Right atrium auricular region (tissue), 2 donors: ENCODE results near the gene THEM4. TPM values are rescaled to one million over a fixed set of nuclear protein-coding genes. Genes with fewer than 3 reads are reported as not detected.
A peak's percentile ranks its signal among the peaks of the same experiment; 100 is the strongest.
"Not testable (repeated sequence)": the region's sequence is repeated elsewhere in the genome, so short reads cannot be mapped to it uniquely, and the experiment has no call there.

Source experiments
- DNase-seq: peaks from one replicate; pipeline ENCODE4 v3.0.0-alpha.2; 2019; ENCODE audit warnings: low spot score
- H3K27ac ChIP-seq, 2 donors: fragments of 200-600 bp; sonication (generic); 1 replicate in 1 of 2; 2 replicates in 1 of 2; pipeline ENCODE4 v1.5.1; 2016 to 2019
- H3K27me3 ChIP-seq, 2 donors: fragments of 200-600 bp; sonication (generic); one replicate each; pipeline versions ENCODE4 v1.5.1 to v1.6.0; 2017 to 2019
- H3K36me3 ChIP-seq: fragments of 200-600 bp; sonication (generic); one replicate; pipeline ENCODE4 v1.5.1; 2016
- H3K4me1 ChIP-seq, 2 donors: fragments of 200-600 bp; sonication (generic); one replicate each; pipeline versions ENCODE4 v1.5.1 to v1.6.0; 2017 to 2019
- H3K4me3 ChIP-seq, 2 donors: fragments of 200-600 bp; sonication (generic); 1 replicate in 1 of 2; 2 replicates in 1 of 2; pipeline ENCODE4 v1.5.1; 2017 to 2019; ENCODE audit warnings: mild to moderate bottlenecking in 1 of 2, moderate library complexity in 1 of 2
- H3K9me3 ChIP-seq, 2 donors: fragments of 200-600 bp; sonication (generic); one replicate each; pipeline ENCODE4 v1.5.1; 2019
- CTCF ChIP-seq, 2 donors: fragments of 200-600 bp; sonication (generic); IDR thresholded peaks; one replicate each; pipeline ENCODE4 v1.5.1; 2019; ENCODE audit warnings: antibody characterized with exemption in 2 of 2
- total RNA-seq, 2 donors: library from RNA; depleted of rRNA; stranded (reverse); fragments of >200 nt; gene quantifications; one replicate each; pipeline ENCODE4 v1.1.0, GENCODE V29; 2016

Gene THEM4
- total RNA-seq, 2 donors from 2014 or later: 18.5 to 23.1 TPM

GRCh38 chr1:151892190-151892589 is 17.1 kb downstream of the THEM4 start:
- H3K36me3 ChIP-seq: peaks cover 32% of the 10 kb centered on the region

GRCh38 chr1:151891512-151891911 is 17.8 kb downstream of the THEM4 start:
- Histone ChIP-seq H3K9me3 (no peaks in the 10 kb centered on the region), H3K27ac (no peak overlapping the region), H3K27me3 (no peaks in the 10 kb centered on the region), H3K4me3 (no peak overlapping the region), H3K36me3 (peaks cover 32% of the 10 kb centered on the region), H3K4me1 (no peaks in the 10 kb centered on the region)
- DNase-seq: no peak
- TF ChIP-seq CTCF (IDR thresholded peaks at IDR 0.05): no peak

More at GRCh38 chr1:151892190-151892589, 17.1 kb downstream of the THEM4 start:
- no peaks in the 10 kb centered on the region for H3K9me3 ChIP-seq
- no peak for TF ChIP-seq CTCF (IDR thresholded peaks at IDR 0.05)
- no peaks in the 10 kb centered on the region for H3K4me1 ChIP-seq
- no peak for DNase-seq
- H3K27me3 ChIP-seq: no peaks in the 10 kb centered on the region
- no peak overlapping the region for H3K4me3 ChIP-seq
- H3K27ac ChIP-seq: no peak overlapping the region

GRCh38 chr1:151888972-151889570 is 20.2 kb downstream of the THEM4 start:
- peak in 1 of 2 donors; percentile 37 for TF ChIP-seq CTCF (IDR thresholded peaks at IDR 0.05)
- H3K4me1 ChIP-seq: no peaks in the 10 kb centered on the region

GRCh38 chr1:151887028-151887427 is 22.3 kb downstream of the THEM4 start:
- H3K9me3 ChIP-seq: no peaks in the 10 kb centered on the region
- no peak for DNase-seq
- peaks cover 26% of the 10 kb centered on the region for H3K36me3 ChIP-seq
- no peak overlapping the region for H3K27ac ChIP-seq
- H3K4me1 ChIP-seq: no peaks in the 10 kb centered on the region
- H3K4me3 ChIP-seq: no peak overlapping the region
- no peaks in the 10 kb centered on the region for H3K27me3 ChIP-seq
- no peak for TF ChIP-seq CTCF (IDR thresholded peaks at IDR 0.05)

More at GRCh38 chr1:151888972-151889570, 20.2 kb downstream of the THEM4 start:
- Histone ChIP-seq H3K4me3 (no peak overlapping the region), H3K27me3 (no peaks in the 10 kb centered on the region), H3K36me3 (peaks cover 32% of the 10 kb centered on the region), H3K27ac (no peak overlapping the region), H3K9me3 (no peaks in the 10 kb centered on the region)
- DNase-seq: no peak

GRCh38 chr1:151885479-151885878 is 23.8 kb downstream of the THEM4 start:
- H3K4me3 ChIP-seq: no peak overlapping the region
- DNase-seq: no peak
- no peak for TF ChIP-seq CTCF (IDR thresholded peaks at IDR 0.05)
- no peaks in the 10 kb centered on the region for H3K9me3 ChIP-seq
- H3K4me1 ChIP-seq: no peaks in the 10 kb centered on the region
- no peak overlapping the region for H3K27ac ChIP-seq
- H3K36me3 ChIP-seq: peaks cover 16% of the 10 kb centered on the region
- H3K27me3 ChIP-seq: no peaks in the 10 kb centered on the region

GRCh38 chr1:151884879-151885278 is 24.4 kb downstream of the THEM4 start:
- not testable (repeated sequence) for DNase-seq, H3K9me3 ChIP-seq, H3K4me3 ChIP-seq

GRCh38 chr1:151884445-151884844 is 24.9 kb downstream of the THEM4 start:
- not testable (repeated sequence) for H3K9me3 ChIP-seq, H3K4me3 ChIP-seq, H3K4me1 ChIP-seq, H3K27ac ChIP-seq, H3K27me3 ChIP-seq, DNase-seq
- peaks cover 16% of the 10 kb centered on the region for H3K36me3 ChIP-seq

More at GRCh38 chr1:151884879-151885278, 24.4 kb downstream of the THEM4 start:
- not testable (repeated sequence) for H3K27me3 ChIP-seq, H3K27ac ChIP-seq, H3K4me1 ChIP-seq
- peaks cover 16% of the 10 kb centered on the region for H3K36me3 ChIP-seq

GRCh38 chr1:151883898-151884297 is 25.4 kb downstream of the THEM4 start:
- not testable (repeated sequence) for H3K4me1 ChIP-seq, DNase-seq, H3K4me3 ChIP-seq, H3K27me3 ChIP-seq, H3K27ac ChIP-seq, H3K9me3 ChIP-seq
- H3K36me3 ChIP-seq: peaks cover 16% of the 10 kb centered on the region

- DNase-seq, H3K4me1 ChIP-seq: not testable (repeated sequence)
These were observed 26.4 kb downstream of the THEM4 start for GRCh38 chr1:151882918-151883317.

More at GRCh38 chr1:151882918-151883317, 26.4 kb downstream of the THEM4 start:
- not testable (repeated sequence) for H3K9me3 ChIP-seq, H3K4me3 ChIP-seq, H3K27me3 ChIP-seq, H3K27ac ChIP-seq, H3K36me3 ChIP-seq
